Large intestine (tissue), 3 donors: ENCODE results near the gene PRG3. TPM values are rescaled to one million over a fixed set of nuclear protein-coding genes. Genes with fewer than 3 reads are reported as not detected.

ENCODE experiments used
- DNase-seq, 2 donors: peaks; one replicate each; pipeline versions ENCODE4 v3.0.0 to v3.0.0-alpha.2; 2013
- H3K27ac ChIP-seq: one replicate; pipeline ENCODE4 v1.5.1; 2013; ENCODE audit warnings: low read length
- H3K27me3 ChIP-seq: 2 replicates; pipeline ENCODE4 v1.6.1; 2013; ENCODE audit warnings: low read length; ENCODE audit not compliant: control insufficient read depth, insufficient read depth
- H3K36me3 ChIP-seq: 2 replicates; pipeline ENCODE4 v1.6.1; 2013; ENCODE audit warnings: low read length; ENCODE audit not compliant: control insufficient read depth, insufficient read depth
- H3K4me1 ChIP-seq: one replicate; pipeline ENCODE4 v1.6.1; 2013; ENCODE audit warnings: low read length; ENCODE audit not compliant: control insufficient read depth, insufficient read depth
- H3K4me3 ChIP-seq: one replicate; pipeline ENCODE4 v1.5.1; 2013; ENCODE audit warnings: low read length
- H3K9me3 ChIP-seq: one replicate; pipeline ENCODE4 v1.6.1; 2013; ENCODE audit warnings: mild to moderate bottlenecking, low read depth, low read length, moderate library complexity; ENCODE audit not compliant: control insufficient read depth
- WGBS: methylation state at CpG from one replicate; pipeline ENCODE4 v1.1.5; 2013; ENCODE audit warnings: low lambda C conversion rate; ENCODE audit not compliant: insufficient coverage; 5-methylcytosine and 5-hydroxymethylcytosine counted together
- polyA plus RNA-seq: library from polyadenylated mRNA; unstranded; fragments of 120-200 nt; gene quantifications from one replicate; pipeline ENCODE4 v1.2.1, GENCODE V29; 2013

The PRG3 gene
- polyA plus RNA-seq, 1 donor: 0.07 TPM

GRCh38 chr11:57348636-57349313, 32.2 kb downstream of the PRG3 start:
- H3K27me3 ChIP-seq: no peaks in the 10 kb centered on the region
- WGBS: 93% methylated on average over 5 of the region's 14 CpGs
- H3K27ac ChIP-seq: no peak overlapping the region
- no peaks in the 10 kb centered on the region for H3K9me3 ChIP-seq
- H3K4me1 ChIP-seq: peaks cover 3% of the 10 kb centered on the region
- DNase-seq: no peak
- no peaks in the 10 kb centered on the region for H3K36me3 ChIP-seq
- H3K4me3 ChIP-seq: no peak overlapping the region

- no CpG with 5 or more reads among the region's 7 CpGs for WGBS
- no peak overlapping the region for H3K27ac ChIP-seq
- H3K4me3 ChIP-seq: no peak overlapping the region
- no peak for DNase-seq
- no peaks in the 10 kb centered on the region for H3K36me3 ChIP-seq
- no peaks in the 10 kb centered on the region for H3K27me3 ChIP-seq
- H3K4me1 ChIP-seq: peaks cover 3% of the 10 kb centered on the region
- no peaks in the 10 kb centered on the region for H3K9me3 ChIP-seq
Observed at GRCh38 chr11:57348052-57348451, 32.9 kb downstream of the PRG3 start.

GRCh38 chr11:57347336-57347735, 33.6 kb downstream of the PRG3 start:
- Histone ChIP-seq H3K27ac (no peak overlapping the region), H3K27me3 (no peaks in the 10 kb centered on the region), H3K9me3 (no peaks in the 10 kb centered on the region), H3K4me3 (no peak overlapping the region), H3K4me1 (peaks cover 3% of the 10 kb centered on the region), H3K36me3 (no peaks in the 10 kb centered on the region)
- DNase-seq: no peak
- WGBS: no CpG with 5 or more reads among the region's 9 CpGs

- Histone ChIP-seq H3K27me3 (no peaks in the 10 kb centered on the region), H3K27ac (no peak overlapping the region), H3K9me3 (no peaks in the 10 kb centered on the region), H3K4me1 (peaks cover 3% of the 10 kb centered on the region), H3K4me3 (no peak overlapping the region), H3K36me3 (no peaks in the 10 kb centered on the region)
- peak; percentile 79 to 80 for DNase-seq
- no CpG with 5 or more reads among the region's 11 CpGs for WGBS
Observed at GRCh38 chr11:57345555-57346211, 35.3 kb downstream of the PRG3 start.

DNA sequence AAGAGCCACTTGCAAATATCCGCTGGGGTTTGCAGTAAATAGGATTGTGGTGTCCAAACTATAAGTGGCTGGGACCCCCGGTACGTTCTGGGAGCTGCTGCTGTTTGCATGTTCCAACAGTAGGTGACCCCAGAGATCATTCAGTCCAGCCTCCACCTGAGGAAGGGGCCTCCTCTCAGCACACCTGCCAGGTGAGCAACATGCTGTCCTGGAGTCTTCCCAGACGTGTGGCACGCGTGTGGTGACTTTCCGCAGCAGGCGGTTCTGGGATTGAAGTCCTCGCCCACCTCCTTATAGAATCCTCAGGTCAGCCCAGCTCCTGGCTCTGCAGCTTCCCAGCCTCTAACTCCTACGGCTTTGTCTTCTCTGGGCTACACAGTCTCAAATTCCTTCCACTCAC, 36.1 kb downstream of the PRG3 start:
- no peak for DNase-seq
- no peak overlapping the region for H3K4me3 ChIP-seq
- peaks cover 3% of the 10 kb centered on the region for H3K4me1 ChIP-seq
- no peaks in the 10 kb centered on the region for H3K9me3 ChIP-seq
- H3K36me3 ChIP-seq: no peaks in the 10 kb centered on the region
- WGBS: 100% methylated on average over 6 of the region's 10 CpGs
- no peaks in the 10 kb centered on the region for H3K27me3 ChIP-seq
- H3K27ac ChIP-seq: no peak overlapping the region

- H3K36me3 ChIP-seq: no peaks in the 10 kb centered on the region
- H3K27me3 ChIP-seq: no peaks in the 10 kb centered on the region
- peaks cover 3% of the 10 kb centered on the region for H3K4me1 ChIP-seq
- H3K4me3 ChIP-seq: no peak overlapping the region
- no peak for DNase-seq
- H3K9me3 ChIP-seq: no peaks in the 10 kb centered on the region
- no peak overlapping the region for H3K27ac ChIP-seq
- 80% methylated on average over 1 of the region's 7 CpGs for WGBS
Observed at GRCh38 chr11:57343825-57344224, 37.1 kb downstream of the PRG3 start.

- no peak overlapping the region for H3K4me3 ChIP-seq
- H3K27ac ChIP-seq: no peak overlapping the region
- peaks cover 3% of the 10 kb centered on the region for H3K4me1 ChIP-seq
- H3K36me3 ChIP-seq: no peaks in the 10 kb centered on the region
- no peak for DNase-seq
- WGBS: no CpG with 5 or more reads among the region's 11 CpGs
- no peaks in the 10 kb centered on the region for H3K27me3 ChIP-seq
- no peaks in the 10 kb centered on the region for H3K9me3 ChIP-seq
Observed at GRCh38 chr11:57342702-57343101, 38.2 kb downstream of the PRG3 start.

DNA sequence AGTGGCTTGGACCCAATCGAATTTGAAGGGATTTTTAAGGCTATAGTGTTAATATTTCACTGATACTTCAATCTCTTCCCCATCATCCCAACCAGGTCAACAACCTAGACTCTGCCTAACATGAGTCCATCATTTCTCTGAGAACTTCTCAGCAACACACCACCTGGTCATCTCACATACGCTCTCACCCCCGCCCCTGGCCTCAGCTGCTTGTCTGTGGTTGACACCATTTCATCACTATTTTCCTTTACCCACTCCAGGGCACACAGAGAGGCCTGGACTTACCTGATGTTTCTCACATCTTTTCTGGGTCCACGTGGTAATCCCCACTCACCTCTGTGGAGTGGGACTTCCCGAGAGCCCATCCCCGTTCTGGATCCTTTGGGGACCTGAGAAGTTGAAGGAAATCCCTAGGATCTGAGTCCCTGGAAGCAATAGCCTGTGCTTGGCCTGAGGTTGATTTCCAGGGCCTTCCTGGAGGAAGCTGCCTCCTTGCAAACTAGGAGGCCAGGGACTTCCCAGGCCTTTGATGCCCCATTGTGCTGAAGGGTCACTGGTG, 39.6 kb downstream of the PRG3 start:
- Histone ChIP-seq H3K36me3 (no peaks in the 10 kb centered on the region), H3K4me3 (no peak overlapping the region), H3K9me3 (no peaks in the 10 kb centered on the region), H3K27me3 (no peaks in the 10 kb centered on the region), H3K4me1 (peaks cover 3% of the 10 kb centered on the region), H3K27ac (no peak overlapping the region)
- DNase-seq: no peak
- no CpG with 5 or more reads among the region's 6 CpGs for WGBS

- Histone ChIP-seq H3K36me3 (no peaks in the 10 kb centered on the region), H3K27ac (no peak overlapping the region), H3K4me3 (no peak overlapping the region), H3K9me3 (no peaks in the 10 kb centered on the region), H3K4me1 (no peaks in the 10 kb centered on the region), H3K27me3 (no peaks in the 10 kb centered on the region)
- no CpG with 5 or more reads among the region's 12 CpGs for WGBS
- peak in 1 of 2 donors; percentile 34 for DNase-seq
Observed at GRCh38 chr11:57340039-57340615, 40.8 kb downstream of the PRG3 start.

- Histone ChIP-seq H3K36me3 (no peaks in the 10 kb centered on the region), H3K27me3 (no peaks in the 10 kb centered on the region), H3K9me3 (no peaks in the 10 kb centered on the region), H3K27ac (no peak overlapping the region), H3K4me1 (peaks cover 6% of the 10 kb centered on the region), H3K4me3 (no peak overlapping the region)
- DNase-seq: no peak
- WGBS: no CpG with 5 or more reads among the region's 5 CpGs
Observed at GRCh38 chr11:57339328-57339727, 41.6 kb downstream of the PRG3 start.
